ENCODE measurements around the gene ATG2B. TPM values are rescaled to one million over a fixed set of nuclear protein-coding genes. Genes with fewer than 3 reads are reported as not detected.

Gene ATG2B
- polyA plus RNA-seq, 2 of the 4 experiments (the other 2 are of a cell fraction): 7.1 to 17.0 TPM

GRCh38 chr14:96249029-96249428 lies 114.1 kb downstream of the ATG2B start (continued):
- TF ChIP-seq JUNB (IDR thresholded peaks at IDR 0.05) (peak; percentile 77), HOXB13 (CRISPR knock-in tag; IDR thresholded peaks at IDR 0.05; ENCODE audit: low read depth) (no peak), HOXA7 (CRISPR knock-in tag; IDR thresholded peaks at IDR 0.05) (no peak)
- TF ChIP-seq, protein P1, sequence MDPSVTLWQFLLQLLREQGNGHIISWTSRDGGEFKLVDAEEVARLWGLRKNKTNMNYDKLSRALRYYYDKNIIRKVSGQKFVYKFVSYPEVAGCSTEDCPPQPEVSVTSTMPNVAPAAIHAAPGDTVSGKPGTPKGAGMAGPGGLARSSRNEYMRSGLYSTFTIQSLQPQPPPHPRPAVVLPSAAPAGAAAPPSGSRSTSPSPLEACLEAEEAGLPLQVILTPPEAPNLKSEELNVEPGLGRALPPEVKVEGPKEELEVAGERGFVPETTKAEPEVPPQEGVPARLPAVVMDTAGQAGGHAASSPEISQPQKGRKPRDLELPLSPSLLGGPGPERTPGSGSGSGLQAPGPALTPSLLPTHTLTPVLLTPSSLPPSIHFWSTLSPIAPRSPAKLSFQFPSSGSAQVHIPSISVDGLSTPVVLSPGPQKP (IDR thresholded peaks at IDR 0.05; ENCODE audit: low read depth, low read length): no peak

DNA sequence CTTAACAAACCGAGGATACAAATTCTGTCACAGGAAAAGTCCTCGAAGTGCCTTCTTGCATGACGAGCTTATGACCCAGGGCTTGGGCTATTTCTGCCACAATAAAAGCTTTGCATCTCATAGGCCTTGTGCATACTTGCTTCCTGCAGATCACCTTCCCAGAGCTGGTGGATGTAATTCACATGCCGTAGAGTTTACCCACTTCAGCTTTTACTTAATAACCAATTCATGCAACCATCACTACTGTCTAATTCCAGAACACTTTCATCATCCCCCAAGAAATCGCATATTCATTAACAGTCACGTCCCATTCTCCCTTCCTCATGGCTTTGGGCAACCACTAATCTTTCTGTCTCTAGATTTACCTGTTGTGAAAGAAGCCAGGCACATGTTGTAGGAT lies 116.1 kb downstream of the ATG2B start:
- FAIRE-seq: no peak
- Histone ChIP-seq H3K4me3 (no peak overlapping the region), H3K4me1 (peaks cover 48% of the 10 kb centered on the region), H3K27ac (peak overlapping the region; percentile 76 to 91), H3K4me2 (peak overlapping the region; percentile 23; the same call in 1 of the 3 replicates), H3K9me3 (no peaks in the 10 kb centered on the region)
- POLR2A ChIA-PET: interaction anchor here (1.6 kb wide), 1 partner anchor 14 kb away, joined by 4 read pairs; no protein-coding TSS in a partner anchor
- CTCF ChIA-PET: interaction anchor here (0.8 to 9.1 kb wide), 8 partner anchors 9 to 155 kb away, joined by 3 to 66 read pairs (median 4); partner anchors contain the start of gene BDKRB1
- 76% methylated on average over 6 of the region's 6 CpGs for WGBS (ENCODE audit: missing lambda C conversion rate)
- DNase-seq (ENCODE audit: low read depth in 1 of 2, low spot score in 1 of 2): no peak
- no peak for ATAC-seq
- no peak for TF ChIP-seq ESRRA (IDR thresholded peaks at IDR 0.05; ENCODE audit: borderline replicate concordance, low read length)
- no peak for TF ChIP-seq CBX2 (IDR thresholded peaks at IDR 0.05; ENCODE audit: borderline replicate concordance, low read depth)
- TF ChIP-seq RCOR1 (IDR thresholded peaks at IDR 0.05; ENCODE audit: low read depth, low read length): no peak
- no peak for TF ChIP-seq POLR2A (IDR thresholded peaks at IDR 0.05; ENCODE audit: low read length)
- TF ChIP-seq, protein P2, sequence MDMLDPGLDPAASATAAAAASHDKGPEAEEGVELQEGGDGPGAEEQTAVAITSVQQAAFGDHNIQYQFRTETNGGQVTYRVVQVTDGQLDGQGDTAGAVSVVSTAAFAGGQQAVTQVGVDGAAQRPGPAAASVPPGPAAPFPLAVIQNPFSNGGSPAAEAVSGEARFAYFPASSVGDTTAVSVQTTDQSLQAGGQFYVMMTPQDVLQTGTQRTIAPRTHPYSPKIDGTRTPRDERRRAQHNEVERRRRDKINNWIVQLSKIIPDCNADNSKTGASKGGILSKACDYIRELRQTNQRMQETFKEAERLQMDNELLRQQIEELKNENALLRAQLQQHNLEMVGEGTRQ (IDR thresholded peaks at IDR 0.05): no peak
- no peak for TF ChIP-seq NPAS2 (CRISPR knock-in tag; IDR thresholded peaks at IDR 0.05; ENCODE audit: borderline replicate concordance)
- TF ChIP-seq FOXS1 (CRISPR knock-in tag; IDR thresholded peaks at IDR 0.05): no peak
- no peak for TF ChIP-seq SREBF2 (IDR thresholded peaks at IDR 0.05)
- no peak for TF ChIP-seq RAD21 (conservative IDR thresholded peaks at IDR 0.05 in 1 of 2, IDR thresholded peaks at IDR 0.05 in 1 of 2)
- TF ChIP-seq BHLHE40 (IDR thresholded peaks at IDR 0.05; ENCODE audit: low read depth, low read length): no peak
- TF ChIP-seq MAZ (IDR thresholded peaks at IDR 0.05; ENCODE audit: borderline replicate concordance, low read depth, low read length): no peak
- TF ChIP-seq, protein P3, sequence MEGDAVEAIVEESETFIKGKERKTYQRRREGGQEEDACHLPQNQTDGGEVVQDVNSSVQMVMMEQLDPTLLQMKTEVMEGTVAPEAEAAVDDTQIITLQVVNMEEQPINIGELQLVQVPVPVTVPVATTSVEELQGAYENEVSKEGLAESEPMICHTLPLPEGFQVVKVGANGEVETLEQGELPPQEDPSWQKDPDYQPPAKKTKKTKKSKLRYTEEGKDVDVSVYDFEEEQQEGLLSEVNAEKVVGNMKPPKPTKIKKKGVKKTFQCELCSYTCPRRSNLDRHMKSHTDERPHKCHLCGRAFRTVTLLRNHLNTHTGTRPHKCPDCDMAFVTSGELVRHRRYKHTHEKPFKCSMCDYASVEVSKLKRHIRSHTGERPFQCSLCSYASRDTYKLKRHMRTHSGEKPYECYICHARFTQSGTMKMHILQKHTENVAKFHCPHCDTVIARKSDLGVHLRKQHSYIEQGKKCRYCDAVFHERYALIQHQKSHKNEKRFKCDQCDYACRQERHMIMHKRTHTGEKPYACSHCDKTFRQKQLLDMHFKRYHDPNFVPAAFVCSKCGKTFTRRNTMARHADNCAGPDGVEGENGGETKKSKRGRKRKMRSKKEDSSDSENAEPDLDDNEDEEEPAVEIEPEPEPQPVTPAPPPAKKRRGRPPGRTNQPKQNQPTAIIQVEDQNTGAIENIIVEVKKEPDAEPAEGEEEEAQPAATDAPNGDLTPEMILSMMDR (IDR thresholded peaks at IDR 0.05): no peak
- TF ChIP-seq RARB (CRISPR knock-in tag; IDR thresholded peaks at IDR 0.05): no peak
- no peak for TF ChIP-seq GATA3 (IDR thresholded peaks at IDR 0.05; ENCODE audit: borderline replicate concordance)
- TF ChIP-seq ZNF302 (CRISPR knock-in tag; IDR thresholded peaks at IDR 0.05): no peak
- TF ChIP-seq HOXB5 (CRISPR knock-in tag; IDR thresholded peaks at IDR 0.05): no peak
- TF ChIP-seq, protein P4, sequence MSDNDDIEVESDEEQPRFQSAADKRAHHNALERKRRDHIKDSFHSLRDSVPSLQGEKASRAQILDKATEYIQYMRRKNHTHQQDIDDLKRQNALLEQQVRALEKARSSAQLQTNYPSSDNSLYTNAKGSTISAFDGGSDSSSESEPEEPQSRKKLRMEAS (IDR thresholded peaks at IDR 0.05): no peak
- no peak for TF ChIP-seq KDM5A (IDR thresholded peaks at IDR 0.05)
- TF ChIP-seq, protein P5, sequence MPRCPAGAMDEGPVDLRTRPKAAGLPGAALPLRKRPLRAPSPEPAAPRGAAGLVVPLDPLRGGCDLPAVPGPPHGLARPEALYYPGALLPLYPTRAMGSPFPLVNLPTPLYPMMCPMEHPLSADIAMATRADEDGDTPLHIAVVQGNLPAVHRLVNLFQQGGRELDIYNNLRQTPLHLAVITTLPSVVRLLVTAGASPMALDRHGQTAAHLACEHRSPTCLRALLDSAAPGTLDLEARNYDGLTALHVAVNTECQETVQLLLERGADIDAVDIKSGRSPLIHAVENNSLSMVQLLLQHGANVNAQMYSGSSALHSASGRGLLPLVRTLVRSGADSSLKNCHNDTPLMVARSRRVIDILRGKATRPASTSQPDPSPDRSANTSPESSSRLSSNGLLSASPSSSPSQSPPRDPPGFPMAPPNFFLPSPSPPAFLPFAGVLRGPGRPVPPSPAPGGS (IDR thresholded peaks at IDR 0.05): no peak
- no peak for TF ChIP-seq CEBPB (IDR thresholded peaks at IDR 0.05)
